ENCODE data around the gene TSPO. TPM values are rescaled to one million over a fixed set of nuclear protein-coding genes. Genes with fewer than 3 reads are reported as not detected.

The TSPO gene
- total RNA-seq, 3 donors from 2014 or later (not counting 1 experiment from before 2014, with no cell fraction given) = 52.1 to 81.7 (median 59.3) TPM

- H3K27ac Mint-ChIP-seq = no peak overlapping the region
These were observed 4.4 kb downstream of the TSPO start for GRCh38 chr22:43155789-43156188.

DNA sequence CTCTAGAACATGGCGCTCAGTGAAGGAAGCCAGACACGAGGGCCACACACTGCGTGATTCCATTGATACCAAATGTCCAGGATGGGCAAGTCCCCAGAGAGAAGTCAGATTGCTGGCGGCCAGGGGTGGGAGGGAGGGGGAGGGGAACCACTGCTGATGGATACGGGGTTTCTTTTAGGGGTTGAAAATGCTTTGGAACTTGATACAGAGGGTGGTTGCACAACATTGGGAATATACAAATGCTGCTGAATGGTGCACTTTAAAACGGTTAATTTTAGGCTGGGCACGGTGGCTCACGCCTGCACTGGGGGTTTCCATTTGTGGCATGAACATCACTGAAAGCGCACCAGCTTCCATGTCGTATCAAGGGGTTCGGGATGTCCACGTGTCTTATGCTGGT lies 5.1 kb downstream of the TSPO start:
- TF ChIP-seq, protein P1, sequence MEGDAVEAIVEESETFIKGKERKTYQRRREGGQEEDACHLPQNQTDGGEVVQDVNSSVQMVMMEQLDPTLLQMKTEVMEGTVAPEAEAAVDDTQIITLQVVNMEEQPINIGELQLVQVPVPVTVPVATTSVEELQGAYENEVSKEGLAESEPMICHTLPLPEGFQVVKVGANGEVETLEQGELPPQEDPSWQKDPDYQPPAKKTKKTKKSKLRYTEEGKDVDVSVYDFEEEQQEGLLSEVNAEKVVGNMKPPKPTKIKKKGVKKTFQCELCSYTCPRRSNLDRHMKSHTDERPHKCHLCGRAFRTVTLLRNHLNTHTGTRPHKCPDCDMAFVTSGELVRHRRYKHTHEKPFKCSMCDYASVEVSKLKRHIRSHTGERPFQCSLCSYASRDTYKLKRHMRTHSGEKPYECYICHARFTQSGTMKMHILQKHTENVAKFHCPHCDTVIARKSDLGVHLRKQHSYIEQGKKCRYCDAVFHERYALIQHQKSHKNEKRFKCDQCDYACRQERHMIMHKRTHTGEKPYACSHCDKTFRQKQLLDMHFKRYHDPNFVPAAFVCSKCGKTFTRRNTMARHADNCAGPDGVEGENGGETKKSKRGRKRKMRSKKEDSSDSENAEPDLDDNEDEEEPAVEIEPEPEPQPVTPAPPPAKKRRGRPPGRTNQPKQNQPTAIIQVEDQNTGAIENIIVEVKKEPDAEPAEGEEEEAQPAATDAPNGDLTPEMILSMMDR (IDR thresholded peaks at IDR 0.05) = no peak
- WGBS (ENCODE audit: insufficient coverage) = 89% methylated on average over 12 of the region's 12 CpGs
- no peak overlapping the region for H3K27ac Mint-ChIP-seq
- no peaks in the 10 kb centered on the region for H3K36me3 Mint-ChIP-seq
- peaks cover 13 to 23% of the 10 kb centered on the region in 2 donors for H3K4me1 Mint-ChIP-seq
- no peak overlapping the region for H3K27ac ChIP-seq (ENCODE audit: low read length)
- no peaks in the 10 kb centered on the region for H3K27me3 ChIP-seq (ENCODE audit: control insufficient read depth, insufficient read depth, low read length)
- H3K4me3 ChIP-seq (ENCODE audit: low read length) = no peak overlapping the region
- H3K4me3 Mint-ChIP-seq = no peak overlapping the region
- no peaks in the 10 kb centered on the region for H3K9me3 ChIP-seq (ENCODE audit: control insufficient read depth, insufficient read depth, low read length)
- H3K27me3 Mint-ChIP-seq (ENCODE audit: low read depth in 2 of 2) = no peaks in the 10 kb centered on the region
- ATAC-seq (no peak), DNase-seq (no peak)
- peaks cover 33% of the 10 kb centered on the region for H3K4me1 ChIP-seq (ENCODE audit: control insufficient read depth, insufficient read depth, low read length)
- intact Hi-C loops (cut with micrococcal nuclease) = no loop called here
- H3K9me3 Mint-ChIP-seq = no peaks in the 10 kb centered on the region
- peaks cover 2% of the 10 kb centered on the region for H3K36me3 ChIP-seq (ENCODE audit: control insufficient read depth, insufficient read depth, low read length)

More at GRCh38 chr22:43155789-43156188, 4.4 kb downstream of the TSPO start:
- no peaks in the 10 kb centered on the region for H3K9me3 ChIP-seq (ENCODE audit: control insufficient read depth, insufficient read depth, low read length)
- no peak overlapping the region for H3K4me3 ChIP-seq (ENCODE audit: low read length)
- Mint-ChIP-seq H3K4me1 (peaks cover 16 to 29% of the 10 kb centered on the region in 2 donors), H3K36me3 (no peaks in the 10 kb centered on the region), H3K27me3 (ENCODE audit: low read depth in 2 of 2) (no peaks in the 10 kb centered on the region), H3K4me3 (no peak overlapping the region), H3K9me3 (no peaks in the 10 kb centered on the region)
- peaks cover 2% of the 10 kb centered on the region for H3K36me3 ChIP-seq (ENCODE audit: control insufficient read depth, insufficient read depth, low read length)
- no peak for DNase-seq
- TF ChIP-seq, protein P1 (IDR thresholded peaks at IDR 0.05) = no peak
- no peaks in the 10 kb centered on the region for H3K27me3 ChIP-seq (ENCODE audit: control insufficient read depth, insufficient read depth, low read length)
- 76% methylated on average over 5 of the region's 5 CpGs for WGBS (ENCODE audit: insufficient coverage)
- intact Hi-C loops (cut with micrococcal nuclease) = no loop called here
- H3K4me1 ChIP-seq (ENCODE audit: control insufficient read depth, insufficient read depth, low read length) = peaks cover 38% of the 10 kb centered on the region
- no peak overlapping the region for H3K27ac ChIP-seq (ENCODE audit: low read length)
- ATAC-seq = no peak

DNA sequence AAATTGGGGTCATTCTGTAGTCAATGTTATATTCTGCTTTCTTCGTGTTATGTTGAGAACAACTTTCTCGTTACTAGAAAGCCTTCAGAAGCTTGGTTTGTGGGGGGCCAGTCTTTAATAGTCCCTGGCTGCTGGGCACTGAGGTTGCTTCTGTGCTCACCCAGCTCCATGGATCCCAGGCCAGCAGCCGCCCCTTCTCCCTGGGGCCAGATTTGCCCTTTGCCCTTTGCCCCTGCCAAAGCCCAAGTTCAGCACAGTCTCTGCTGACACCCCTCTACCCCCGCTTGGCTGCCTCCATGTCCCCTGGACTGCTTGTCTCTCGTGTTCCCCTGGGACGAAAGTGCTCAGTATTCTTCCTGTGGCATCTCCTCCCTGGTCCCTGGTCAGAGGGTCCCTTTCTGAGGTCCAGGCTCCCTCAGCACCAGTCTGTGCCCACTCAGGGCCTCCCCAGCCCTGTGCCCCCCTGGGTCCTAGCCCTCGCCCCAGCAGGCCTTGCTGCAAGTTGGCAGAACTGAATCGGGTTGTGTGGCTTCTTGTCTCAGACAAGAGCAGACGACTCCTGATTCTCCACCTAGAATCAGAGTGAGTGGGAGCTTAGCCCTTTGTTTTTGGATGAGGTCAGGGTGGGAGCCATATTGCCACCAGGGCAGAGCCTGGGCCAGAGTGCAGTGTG lies 6.7 kb downstream of the TSPO start:
- no peak for DNase-seq
- no peaks in the 10 kb centered on the region for H3K9me3 Mint-ChIP-seq
- H3K4me1 Mint-ChIP-seq = peaks cover 3 to 13% of the 10 kb centered on the region in 2 donors
- no peaks in the 10 kb centered on the region for H3K27me3 Mint-ChIP-seq (ENCODE audit: low read depth in 2 of 2)
- no peak for ATAC-seq
- Histone ChIP-seq H3K4me3 (ENCODE audit: low read length) (no peak overlapping the region), H3K4me1 (ENCODE audit: control insufficient read depth, insufficient read depth, low read length) (peaks cover 23% of the 10 kb centered on the region), H3K27me3 (ENCODE audit: control insufficient read depth, insufficient read depth, low read length) (no peaks in the 10 kb centered on the region), H3K27ac (ENCODE audit: low read length) (no peak overlapping the region), H3K36me3 (ENCODE audit: control insufficient read depth, insufficient read depth, low read length) (peaks cover 2% of the 10 kb centered on the region), H3K9me3 (ENCODE audit: control insufficient read depth, insufficient read depth, low read length) (no peaks in the 10 kb centered on the region)
- no peaks in the 10 kb centered on the region for H3K36me3 Mint-ChIP-seq
- intact Hi-C loops (cut with micrococcal nuclease) = no loop called here
- H3K4me3 Mint-ChIP-seq = no peak overlapping the region
- WGBS (ENCODE audit: insufficient coverage) = 85% methylated on average over 9 of the region's 9 CpGs
- H3K27ac Mint-ChIP-seq = no peak overlapping the region
- TF ChIP-seq, protein P1 (IDR thresholded peaks at IDR 0.05) = no peak
